ENCODE measurements around the gene ATP5PO.
"Not testable (repeated sequence)": the region's sequence is repeated elsewhere in the genome, so short reads cannot be mapped to it uniquely, and the experiment has no call there.

Gene ATP5PO

GRCh38 chr21:33870768-33871167 is 44.8 kb downstream of the ATP5PO start:
- POLR2A ChIA-PET: no interaction called here
- no peak for DNase-seq (ENCODE audit: extremely low spot score)
- CTCF ChIA-PET: no interaction called here
- no peak for TF ChIP-seq SP1 (IDR thresholded peaks at IDR 0.05)
- no peak for TF ChIP-seq ELF4 (IDR thresholded peaks at IDR 0.05)
- no peak for TF ChIP-seq NFRKB (IDR thresholded peaks at IDR 0.05)
- TF ChIP-seq SUZ12 (IDR thresholded peaks at IDR 0.05): no peak
- TF ChIP-seq TARDBP (IDR thresholded peaks at IDR 0.05): no peak
- TF ChIP-seq ARNT (IDR thresholded peaks at IDR 0.05): no peak
- no peak for TF ChIP-seq LEF1 (IDR thresholded peaks at IDR 0.05; ENCODE audit: borderline replicate concordance)
- TF ChIP-seq FOXM1 (IDR thresholded peaks at IDR 0.05; ENCODE audit: borderline replicate concordance): no peak
- TF ChIP-seq L3MBTL2 (conservative IDR thresholded peaks at IDR 0.05): no peak

DNA sequence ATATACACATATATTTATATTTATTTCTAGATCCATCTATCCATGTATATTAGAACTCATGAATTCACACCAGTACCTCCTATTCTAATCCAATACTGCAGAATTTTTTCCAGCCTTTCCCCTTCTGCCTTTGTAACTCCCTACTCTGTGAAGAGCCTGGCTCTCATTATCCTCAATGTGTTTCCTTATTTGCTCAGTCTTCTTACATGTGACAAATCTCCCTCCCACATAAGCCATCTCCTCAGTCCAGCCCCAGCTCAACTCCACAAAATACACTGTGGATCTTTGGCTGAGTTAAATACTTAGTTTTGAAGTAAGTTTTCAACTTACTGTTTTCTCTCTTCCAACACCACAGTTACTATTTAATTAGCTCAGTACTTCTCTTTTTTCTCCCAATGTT is 45.7 kb downstream of the ATP5PO start:
- DNase-seq (ENCODE audit: extremely low spot score): no peak
- POLR2A ChIA-PET: no interaction called here
- TF ChIP-seq ELF4 (IDR thresholded peaks at IDR 0.05) (no peak), TARDBP (IDR thresholded peaks at IDR 0.05) (no peak), SP1 (IDR thresholded peaks at IDR 0.05) (no peak), FOXK2 (IDR thresholded peaks at IDR 0.05) (no peak), LEF1 (IDR thresholded peaks at IDR 0.05; ENCODE audit: borderline replicate concordance) (no peak)
- CTCF ChIA-PET: no interaction called here

DNA sequence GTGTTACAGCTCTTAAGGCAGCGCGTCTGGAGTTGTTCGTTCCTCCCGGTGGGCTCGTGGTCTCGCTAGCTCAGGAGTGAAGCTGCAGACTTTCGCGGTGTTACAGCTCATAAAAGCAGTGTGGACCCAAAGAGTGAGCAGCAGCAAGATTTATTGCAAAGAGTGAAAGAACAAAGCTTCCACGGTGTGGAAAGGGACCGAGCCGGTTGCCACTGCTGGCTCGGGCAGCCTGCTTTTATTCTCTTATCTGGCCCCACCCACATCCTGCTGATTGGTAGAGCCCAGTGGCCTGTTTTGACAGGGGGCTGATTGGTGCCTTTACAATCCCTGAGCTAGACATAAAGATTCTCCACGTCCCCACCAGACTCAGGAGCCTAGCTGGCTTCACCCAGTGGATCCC is 47.7 kb downstream of the ATP5PO start:
- POLR2A ChIA-PET; DNase-seq (ENCODE audit: extremely low spot score); CTCF ChIA-PET: not testable (repeated sequence)

- no peak for TF ChIP-seq HDGF (IDR thresholded peaks at IDR 0.05; ENCODE audit: borderline replicate concordance)
- TF ChIP-seq NFRKB (IDR thresholded peaks at IDR 0.05): no peak
- no peak for TF ChIP-seq ARNT (IDR thresholded peaks at IDR 0.05)
- ChIA-PET POLR2A (no interaction called here), CTCF (no interaction called here)
- DNase-seq (ENCODE audit: extremely low spot score): no peak
These were observed 48.8 kb downstream of the ATP5PO start for GRCh38 chr21:33866826-33867225.

GRCh38 chr21:33865996-33866575 is 49.5 kb downstream of the ATP5PO start:
- DNase-seq (ENCODE audit: extremely low spot score): no peak
- TF ChIP-seq L3MBTL2 (conservative IDR thresholded peaks at IDR 0.05) (no peak), SP1 (IDR thresholded peaks at IDR 0.05) (no peak), PKNOX1 (IDR thresholded peaks at IDR 0.05) (no peak), SUZ12 (IDR thresholded peaks at IDR 0.05) (no peak), NFRKB (IDR thresholded peaks at IDR 0.05) (no peak), LEF1 (IDR thresholded peaks at IDR 0.05; ENCODE audit: borderline replicate concordance) (no peak), ELF4 (IDR thresholded peaks at IDR 0.05) (no peak), FOXM1 (IDR thresholded peaks at IDR 0.05; ENCODE audit: borderline replicate concordance) (no peak), HDGF (IDR thresholded peaks at IDR 0.05; ENCODE audit: borderline replicate concordance) (no peak)
- CTCF ChIA-PET: no interaction called here
- POLR2A ChIA-PET: no interaction called here

DNA sequence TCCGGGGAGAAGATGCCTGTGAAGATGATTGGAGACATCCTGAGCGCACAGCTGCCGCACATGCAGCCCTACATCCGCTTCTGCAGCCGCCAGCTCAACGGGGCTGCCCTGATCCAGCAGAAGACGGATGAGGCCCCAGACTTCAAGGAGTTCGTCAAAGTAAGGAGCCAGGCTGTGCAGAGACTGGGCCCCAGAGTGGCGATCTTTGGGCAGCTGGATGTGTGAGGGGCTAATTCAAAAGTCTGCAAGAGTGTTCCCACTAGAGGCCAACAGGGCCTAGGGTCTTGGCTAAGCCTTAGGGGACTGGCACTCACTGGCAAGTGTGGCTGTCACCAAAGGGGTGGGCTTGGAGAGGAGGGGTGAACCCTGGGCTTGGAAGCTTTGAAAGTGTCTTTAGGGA is 50.4 kb downstream of the ATP5PO start:
- TF ChIP-seq PKNOX1 (IDR thresholded peaks at IDR 0.05) (no peak), TARDBP (IDR thresholded peaks at IDR 0.05) (no peak), NFRKB (IDR thresholded peaks at IDR 0.05) (no peak), FOXK2 (IDR thresholded peaks at IDR 0.05) (no peak), FOXA1 (IDR thresholded peaks at IDR 0.05) (no peak), CTBP1 (IDR thresholded peaks at IDR 0.05; ENCODE audit: borderline replicate concordance) (no peak), SUZ12 (IDR thresholded peaks at IDR 0.05) (no peak), HDGF (IDR thresholded peaks at IDR 0.05; ENCODE audit: borderline replicate concordance) (no peak), L3MBTL2 (conservative IDR thresholded peaks at IDR 0.05) (no peak), BHLHE40 (IDR thresholded peaks at IDR 0.05; ENCODE audit: borderline replicate concordance) (no peak), ZNF384 (IDR thresholded peaks at IDR 0.05) (no peak)

GRCh38 chr21:33864150-33864549 is 51.5 kb downstream of the ATP5PO start:
- TF ChIP-seq NFRKB (IDR thresholded peaks at IDR 0.05) (no peak), PKNOX1 (IDR thresholded peaks at IDR 0.05) (no peak), HDGF (IDR thresholded peaks at IDR 0.05; ENCODE audit: borderline replicate concordance) (no peak), LEF1 (IDR thresholded peaks at IDR 0.05; ENCODE audit: borderline replicate concordance) (no peak), BHLHE40 (IDR thresholded peaks at IDR 0.05; ENCODE audit: borderline replicate concordance) (no peak)
- POLR2A ChIA-PET: no interaction called here
- no peak for DNase-seq (ENCODE audit: extremely low spot score)
- CTCF ChIA-PET: no interaction called here

More for the DNA sequence above, 50.4 kb downstream of the ATP5PO start:
- POLR2A ChIA-PET: no interaction called here
- no peak for DNase-seq (ENCODE audit: extremely low spot score)
- CTCF ChIA-PET: no interaction called here

- POLR2A ChIA-PET; DNase-seq (ENCODE audit: extremely low spot score); CTCF ChIA-PET: not testable (repeated sequence)
These were observed 52.4 kb downstream of the ATP5PO start for GRCh38 chr21:33863191-33863590.

Measured in HEK293T (cell line).